AG09309 (cell line): ENCODE measurements around the gene DNMT3A.

Experiments
- DNase-seq: peaks from one replicate; pipeline ENCODE4 v3.0.0-alpha.2; 2010; ENCODE audit warnings: low read depth
- H3K4me3 ChIP-seq: 2 replicates; pipeline ENCODE4 v1.5.1; 2011; ENCODE audit warnings: mild to moderate bottlenecking, low read depth, low read length, moderate library complexity; ENCODE audit not compliant: control insufficient read depth
- CTCF ChIP-seq: IDR thresholded peaks from 2 replicates; pipeline ENCODE4 v1.5.1; 2011; ENCODE audit warnings: mild to moderate bottlenecking, low read depth, low read length, inconsistent platforms; ENCODE audit not compliant: insufficient read depth, control insufficient read depth; ENCODE audit errors: missing control alignments

Gene DNMT3A

GRCh38 chr2:25330937-25331336 is 10.8 kb downstream of the DNMT3A start:
- no peak for DNase-seq
- no peak overlapping the region for H3K4me3 ChIP-seq

GRCh38 chr2:25330273-25330672 is 11.5 kb downstream of the DNMT3A start:
- no peak for DNase-seq
- no peak overlapping the region for H3K4me3 ChIP-seq
- no peak for TF ChIP-seq CTCF

More at GRCh38 chr2:25330937-25331336, 10.8 kb downstream of the DNMT3A start:
- no peak for TF ChIP-seq CTCF

- no peak for TF ChIP-seq CTCF
- no peak for DNase-seq
- H3K4me3 ChIP-seq, result no peak overlapping the region
Observed at GRCh38 chr2:25328152-25329085, 13.3 kb downstream of the DNMT3A start.

GRCh38 chr2:25326326-25327013 is 15.3 kb downstream of the DNMT3A start:
- TF ChIP-seq CTCF, result no peak
- DNase-seq, result no peak

GRCh38 chr2:25324905-25325592 is 16.7 kb downstream of the DNMT3A start:
- no peak for TF ChIP-seq CTCF
- peak; percentile 53 for DNase-seq

More at GRCh38 chr2:25326326-25327013, 15.3 kb downstream of the DNMT3A start:
- no peak overlapping the region for H3K4me3 ChIP-seq

GRCh38 chr2:25324251-25324650 is 17.5 kb downstream of the DNMT3A start:
- H3K4me3 ChIP-seq, result no peak overlapping the region
- no peak for DNase-seq
- no peak for TF ChIP-seq CTCF

More at GRCh38 chr2:25324905-25325592, 16.7 kb downstream of the DNMT3A start:
- H3K4me3 ChIP-seq, result no peak overlapping the region
